ENCODE data around the gene ITGB6. TPM values are rescaled to one million over a fixed set of nuclear protein-coding genes. Genes with fewer than 3 reads are reported as not detected.

ITGB6 gene
- total and polyA plus RNA-seq, 7 experiments from 2014 or later = not detected

DNA sequence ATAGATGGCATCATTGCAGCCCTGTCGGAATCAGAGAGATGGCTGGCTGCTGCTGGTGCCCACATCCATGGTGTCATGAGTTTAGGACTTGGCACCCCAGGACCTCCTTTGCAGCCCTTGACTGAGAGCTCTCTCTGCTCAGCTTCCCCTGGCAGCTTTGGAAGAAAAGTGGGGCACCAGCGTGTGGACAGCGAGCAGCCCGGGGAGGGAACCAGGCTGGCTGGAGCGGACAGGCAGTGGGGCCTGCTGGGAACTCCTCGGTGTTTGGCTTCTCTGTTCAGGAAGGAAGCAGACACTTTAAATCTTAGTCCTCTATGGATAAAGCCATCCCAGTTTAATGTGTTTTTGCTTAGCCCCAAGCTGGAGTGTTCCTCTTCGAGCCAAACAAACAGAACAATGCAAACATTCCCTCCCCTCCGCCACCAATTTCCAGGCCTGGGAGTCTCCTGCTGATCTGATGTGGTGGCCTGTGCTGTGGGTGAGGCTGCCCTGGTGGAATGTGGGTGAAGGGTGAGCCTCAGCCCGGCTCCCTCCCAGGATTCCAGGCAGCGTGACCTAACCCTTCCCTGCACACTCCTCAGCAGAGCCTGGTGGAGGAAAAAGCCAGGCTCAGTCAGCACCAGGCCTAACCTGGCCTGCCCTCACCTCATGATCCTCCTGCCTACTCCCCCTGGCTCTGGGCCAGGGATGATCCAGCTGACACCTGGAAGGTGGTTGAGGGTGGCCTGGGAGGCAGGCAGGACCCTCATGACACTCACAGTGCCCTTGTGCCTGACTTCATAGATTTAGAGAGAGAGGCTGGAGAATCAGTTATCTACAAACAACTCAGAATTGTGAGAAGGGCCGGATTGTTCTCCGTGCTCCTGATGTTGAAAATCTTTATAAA, 21.6 kb upstream of the ITGB6 start:
- no peaks in the 10 kb centered on the region for H3K4me1 ChIP-seq (ENCODE audit: control insufficient read depth in 2 of 2, insufficient read depth in 2 of 2, low read length in 2 of 2)
- peaks cover 0 to 5% (median 0%) of the 10 kb centered on the region in 5 donors for H3K27me3 Mint-ChIP-seq
- ATAC-seq (no peak), DNase-seq (no peak)
- ChIA-PET CTCF (no interaction called here), POLR2A (no interaction called here)
- H3K9me3 Mint-ChIP-seq = peaks cover 0 to 1% (median 0%) of the 10 kb centered on the region in 11 donors
- H3K36me3 ChIP-seq (ENCODE audit: control insufficient read depth in 2 of 3, insufficient read depth in 3 of 3, low read length in 3 of 3) = no peaks in the 10 kb centered on the region
- H3K27me3 ChIP-seq (ENCODE audit: control insufficient read depth in 2 of 2, insufficient read depth in 2 of 2, low read length in 2 of 2) = no peaks in the 10 kb centered on the region
- peak overlapping the region in 1 of 9 donors; percentile 29 for H3K27ac Mint-ChIP-seq
- peak overlapping the region in 1 of 10 donors; percentile 47 for H3K4me3 Mint-ChIP-seq
- H3K9me3 ChIP-seq (ENCODE audit: control insufficient read depth in 2 of 3, low read length in 3 of 3) = no peaks in the 10 kb centered on the region
- H3K4me1 Mint-ChIP-seq = peaks cover 10 to 38% (median 15%) of the 10 kb centered on the region in 7 donors
- H3K27ac ChIP-seq (ENCODE audit: low read depth, low read length) = no peak overlapping the region
- H3K4me3 ChIP-seq (ENCODE audit: low read length) = no peak overlapping the region
- intact Hi-C loops (cut with micrococcal nuclease) = no loop called here
- H3K36me3 Mint-ChIP-seq = peaks cover 0 to 2% (median 0%) of the 10 kb centered on the region in 5 donors

DNA sequence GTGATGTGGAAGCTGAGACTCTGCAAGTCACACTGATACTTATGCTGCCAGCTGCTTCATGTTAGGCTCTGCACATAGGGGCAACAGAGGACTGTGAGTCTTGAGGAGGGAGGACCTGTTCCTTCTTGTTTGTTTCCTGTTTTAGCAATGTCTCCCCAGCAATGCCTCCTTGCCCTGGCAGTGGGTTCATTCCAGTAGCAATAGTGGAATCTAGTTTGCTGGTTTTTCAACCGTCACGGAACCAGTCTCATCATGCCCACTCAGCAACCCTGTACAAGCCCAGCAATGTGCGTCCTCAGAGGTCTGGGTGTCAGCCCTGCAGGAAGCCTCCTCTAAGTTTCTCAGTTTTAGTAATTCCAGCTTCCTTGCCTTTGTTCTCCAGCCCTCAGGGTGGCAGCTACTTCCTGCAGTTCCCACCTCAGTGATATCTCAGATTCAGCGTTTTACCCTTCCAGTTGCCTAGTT, 20.5 kb upstream of the ITGB6 start:
- Mint-ChIP-seq H3K27me3 (peaks cover 0 to 7% (median 4%) of the 10 kb centered on the region in 5 donors), H3K4me1 (peaks cover 10 to 38% (median 15%) of the 10 kb centered on the region in 7 donors), H3K9me3 (peaks cover 0 to 1% (median 0%) of the 10 kb centered on the region in 11 donors), H3K4me3 (peak overlapping the region in 1 of 10 donors; percentile 47), H3K27ac (peak overlapping the region in 2 of 9 donors; percentile 29 to 66), H3K36me3 (peaks cover 0 to 2% (median 0%) of the 10 kb centered on the region in 5 donors)
- DNase-seq = peak in 1 of 9 donors; percentile 38
- Histone ChIP-seq H3K4me1 (ENCODE audit: control insufficient read depth in 2 of 2, insufficient read depth in 2 of 2, low read length in 2 of 2) (no peaks in the 10 kb centered on the region), H3K27me3 (ENCODE audit: control insufficient read depth in 2 of 2, insufficient read depth in 2 of 2, low read length in 2 of 2) (no peaks in the 10 kb centered on the region), H3K36me3 (ENCODE audit: control insufficient read depth in 2 of 3, insufficient read depth in 3 of 3, low read length in 3 of 3) (no peaks in the 10 kb centered on the region), H3K4me3 (ENCODE audit: low read length) (no peak overlapping the region), H3K9me3 (ENCODE audit: control insufficient read depth in 2 of 3, low read length in 3 of 3) (no peaks in the 10 kb centered on the region), H3K27ac (ENCODE audit: low read depth, low read length) (no peak overlapping the region)
- peak; percentile 19 for ATAC-seq
- ChIA-PET CTCF (interaction anchor here (0.6 to 1.3 kb wide), 3 partner anchors 11 to 774 kb away, joined by 3 read pairs; no protein-coding TSS in a partner anchor), POLR2A (no interaction called here)
- intact Hi-C loops (cut with micrococcal nuclease) = no loop called here

DNA sequence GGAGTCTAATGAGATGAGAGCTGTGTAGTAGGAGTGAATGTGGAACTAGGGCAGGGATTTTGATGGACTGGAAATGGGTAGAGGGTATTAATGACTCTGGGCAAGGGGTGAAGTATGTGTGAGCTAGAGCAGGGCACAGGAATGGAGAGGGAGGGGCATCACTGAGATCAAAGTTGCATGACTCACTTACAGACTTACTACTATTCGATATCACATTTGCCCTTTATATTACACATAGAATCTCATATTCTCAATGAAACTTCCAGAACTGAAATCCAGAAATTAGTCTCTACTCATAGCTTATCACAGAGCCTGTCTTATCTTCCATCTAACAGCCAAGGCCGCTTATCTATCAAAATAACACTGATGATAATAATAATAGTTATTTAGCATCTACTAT, 20.0 kb upstream of the ITGB6 start:
- peak overlapping the region in 1 of 9 donors; percentile 29 for H3K27ac Mint-ChIP-seq
- H3K4me1 Mint-ChIP-seq = peaks cover 10 to 37% (median 15%) of the 10 kb centered on the region in 7 donors
- DNase-seq = no peak
- intact Hi-C loops (cut with micrococcal nuclease) = no loop called here
- CTCF ChIA-PET = interaction anchor here (0.6 to 1.3 kb wide), 4 partner anchors 10 to 774 kb away, joined by 3 to 4 read pairs (median 3); no protein-coding TSS in a partner anchor
- Histone ChIP-seq H3K4me3 (ENCODE audit: low read length) (no peak overlapping the region), H3K27me3 (ENCODE audit: control insufficient read depth in 2 of 2, insufficient read depth in 2 of 2, low read length in 2 of 2) (no peaks in the 10 kb centered on the region), H3K4me1 (ENCODE audit: control insufficient read depth in 2 of 2, insufficient read depth in 2 of 2, low read length in 2 of 2) (no peaks in the 10 kb centered on the region), H3K27ac (ENCODE audit: low read depth, low read length) (no peak overlapping the region), H3K9me3 (ENCODE audit: control insufficient read depth in 2 of 3, low read length in 3 of 3) (no peaks in the 10 kb centered on the region), H3K36me3 (ENCODE audit: control insufficient read depth in 2 of 3, insufficient read depth in 3 of 3, low read length in 3 of 3) (no peaks in the 10 kb centered on the region)
- POLR2A ChIA-PET = no interaction called here
- peaks cover 0 to 2% (median 0%) of the 10 kb centered on the region in 5 donors for H3K36me3 Mint-ChIP-seq
- ATAC-seq = no peak
- no peak overlapping the region for H3K4me3 Mint-ChIP-seq
- H3K9me3 Mint-ChIP-seq = peaks cover 0 to 1% (median 0%) of the 10 kb centered on the region in 11 donors
- H3K27me3 Mint-ChIP-seq = peaks cover 0 to 7% (median 4%) of the 10 kb centered on the region in 5 donors

DNA sequence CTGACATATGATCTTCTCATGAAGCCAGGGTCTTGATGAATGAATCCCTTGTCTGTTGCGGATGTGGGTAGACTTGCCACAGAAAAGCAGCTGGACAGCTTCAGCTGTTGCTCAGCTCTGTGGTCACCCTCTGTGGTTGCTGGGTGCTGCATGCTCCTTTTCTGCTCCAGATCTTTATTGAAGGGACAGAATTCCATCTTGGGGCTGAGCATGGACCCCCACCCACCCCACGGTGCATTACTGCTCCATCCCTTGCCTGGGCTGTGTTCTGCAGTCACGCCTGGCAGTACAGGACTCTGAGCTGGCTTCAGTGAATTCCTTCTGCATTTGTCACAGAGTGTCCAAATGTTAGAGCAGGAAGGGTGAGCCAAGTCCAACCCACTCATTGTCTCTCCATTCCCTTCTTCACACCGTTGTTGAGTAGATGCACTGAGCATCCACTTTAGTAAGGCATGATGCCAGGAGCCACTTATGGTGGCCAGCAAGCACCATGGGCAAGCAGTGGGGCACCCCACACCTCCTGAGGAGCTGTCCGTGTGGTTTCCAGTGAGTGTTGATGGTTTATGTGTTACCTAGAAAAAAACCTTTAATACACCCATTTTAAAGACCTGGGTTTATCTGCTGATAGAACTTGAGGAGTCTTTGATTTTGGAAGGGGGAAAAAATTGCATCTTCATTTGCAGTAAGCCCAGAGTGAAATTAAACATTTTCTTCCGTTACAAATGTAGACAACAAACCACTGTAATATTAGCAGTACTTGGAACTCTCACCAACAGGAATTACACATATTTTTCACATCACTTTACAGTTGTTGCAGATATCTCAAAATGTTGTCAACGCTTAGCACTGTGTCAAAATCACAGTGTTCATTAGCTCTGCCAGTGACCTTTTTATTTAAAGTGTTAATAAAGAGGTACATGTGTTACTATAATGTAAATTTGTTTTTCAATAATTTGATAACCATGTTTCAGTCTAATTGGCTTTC, 14.7 kb upstream of the ITGB6 start:
- DNase-seq (no peak), ATAC-seq (no peak)
- Mint-ChIP-seq H3K27me3 (peaks cover 0 to 29% (median 7%) of the 10 kb centered on the region in 5 donors), H3K27ac (peak overlapping the region in 1 of 9 donors; percentile 26), H3K4me1 (peaks cover under 1 to 9% (median 6%) of the 10 kb centered on the region in 7 donors), H3K36me3 (peaks cover 0 to 2% (median 0%) of the 10 kb centered on the region in 5 donors), H3K9me3 (peaks cover 0 to 1% (median 0%) of the 10 kb centered on the region in 11 donors), H3K4me3 (no peak overlapping the region)
- no peaks in the 10 kb centered on the region for H3K4me1 ChIP-seq (ENCODE audit: control insufficient read depth in 2 of 2, insufficient read depth in 2 of 2, low read length in 2 of 2)
- H3K9me3 ChIP-seq (ENCODE audit: control insufficient read depth in 2 of 3, low read length in 3 of 3) = no peaks in the 10 kb centered on the region
- ChIA-PET CTCF (interaction anchor here (0.6 to 0.7 kb wide), 3 partner anchors 39 to 187 kb away, joined by 3 to 4 read pairs (median 3); no protein-coding TSS in a partner anchor), POLR2A (no interaction called here)
- intact Hi-C loops (cut with micrococcal nuclease) = loop anchor here (5.0 kb wide), 1 partner anchor 1312 kb away; no protein-coding TSS in a partner anchor
- H3K4me3 ChIP-seq (ENCODE audit: low read length) = no peak overlapping the region
- H3K27ac ChIP-seq (ENCODE audit: low read depth, low read length) = no peak overlapping the region
- no peaks in the 10 kb centered on the region for H3K27me3 ChIP-seq (ENCODE audit: control insufficient read depth in 2 of 2, insufficient read depth in 2 of 2, low read length in 2 of 2)
- H3K36me3 ChIP-seq (ENCODE audit: control insufficient read depth in 2 of 3, insufficient read depth in 3 of 3, low read length in 3 of 3) = no peaks in the 10 kb centered on the region

DNA sequence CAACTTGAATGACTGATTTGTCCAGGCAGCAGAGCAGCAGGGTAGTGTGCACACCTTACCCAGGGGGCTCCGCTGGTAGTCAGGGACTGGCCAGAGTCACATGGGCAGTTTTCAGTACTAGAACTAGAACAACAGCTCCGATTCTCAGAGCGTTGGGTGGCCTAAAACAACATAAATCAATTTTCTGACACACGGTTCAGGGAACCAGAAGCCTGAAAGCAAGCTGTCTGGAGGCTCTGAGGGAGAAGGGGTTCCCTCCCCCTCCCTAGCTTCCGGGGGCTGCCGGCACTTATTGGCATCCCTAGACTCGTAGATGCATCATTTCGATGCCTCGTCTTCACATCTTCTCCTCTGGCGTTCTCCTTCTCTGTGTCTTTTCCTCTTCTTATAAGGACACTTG, 13.4 kb upstream of the ITGB6 start:
- H3K4me3 ChIP-seq (ENCODE audit: low read length) = no peak overlapping the region
- intact Hi-C loops (cut with micrococcal nuclease) = loop anchor here (5.0 kb wide), 1 partner anchor 1311 kb away; no protein-coding TSS in a partner anchor
- H3K27me3 ChIP-seq (ENCODE audit: control insufficient read depth in 2 of 2, insufficient read depth in 2 of 2, low read length in 2 of 2) = no peaks in the 10 kb centered on the region
- ATAC-seq (no peak), DNase-seq (no peak)
- Mint-ChIP-seq H3K27ac (no peak overlapping the region), H3K36me3 (peaks cover 0 to 2% (median 0%) of the 10 kb centered on the region in 5 donors), H3K9me3 (peaks cover 0 to 1% (median 0%) of the 10 kb centered on the region in 11 donors), H3K4me3 (no peak overlapping the region), H3K27me3 (peaks cover 0 to 29% (median 7%) of the 10 kb centered on the region in 5 donors), H3K4me1 (peaks cover 0 to 8% (median 6%) of the 10 kb centered on the region in 7 donors)
- no peaks in the 10 kb centered on the region for H3K4me1 ChIP-seq (ENCODE audit: control insufficient read depth in 2 of 2, insufficient read depth in 2 of 2, low read length in 2 of 2)
- CTCF ChIA-PET = interaction anchor here (0.6 kb wide), 1 partner anchor 278 kb away, joined by 3 read pairs; no protein-coding TSS in a partner anchor
- POLR2A ChIA-PET = no interaction called here
- no peaks in the 10 kb centered on the region for H3K36me3 ChIP-seq (ENCODE audit: control insufficient read depth in 2 of 3, insufficient read depth in 3 of 3, low read length in 3 of 3)
- H3K9me3 ChIP-seq (ENCODE audit: control insufficient read depth in 2 of 3, low read length in 3 of 3) = no peaks in the 10 kb centered on the region
- H3K27ac ChIP-seq (ENCODE audit: low read depth, low read length) = no peak overlapping the region
